Panc1 (cell line): ENCODE measurements around the gene LDB3.

Experiments
- CTCF ChIP-seq: fragments of 450-650 bp; IDR thresholded peaks from 2 replicates; pipeline ENCODE4 v1.5.1; 2017; ENCODE audit warnings: mild to moderate bottlenecking
- POLR2AphosphoS5 ChIP-seq: IDR thresholded peaks from 2 replicates; pipeline ENCODE4 v1.6.1; 2012; ENCODE audit warnings: mild to moderate bottlenecking, low read depth, low read length, moderate library complexity
- REST ChIP-seq, 2 experiments: IDR thresholded peaks; 2 replicates each; pipeline ENCODE4 v1.6.1; 2011 to 2012; ENCODE audit warnings: low read depth in 2 of 2, control low read depth in 1 of 2, low read length in 1 of 2, mild to moderate bottlenecking in 1 of 2, moderate library complexity in 1 of 2; ENCODE audit not compliant: insufficient read depth in 1 of 2
- SIN3A ChIP-seq: IDR thresholded peaks from 2 replicates; pipeline ENCODE4 v1.6.1; 2012; ENCODE audit warnings: low read depth, mild to moderate bottlenecking, low read length, moderate library complexity, borderline replicate concordance; ENCODE audit not compliant: insufficient read depth

DNA sequence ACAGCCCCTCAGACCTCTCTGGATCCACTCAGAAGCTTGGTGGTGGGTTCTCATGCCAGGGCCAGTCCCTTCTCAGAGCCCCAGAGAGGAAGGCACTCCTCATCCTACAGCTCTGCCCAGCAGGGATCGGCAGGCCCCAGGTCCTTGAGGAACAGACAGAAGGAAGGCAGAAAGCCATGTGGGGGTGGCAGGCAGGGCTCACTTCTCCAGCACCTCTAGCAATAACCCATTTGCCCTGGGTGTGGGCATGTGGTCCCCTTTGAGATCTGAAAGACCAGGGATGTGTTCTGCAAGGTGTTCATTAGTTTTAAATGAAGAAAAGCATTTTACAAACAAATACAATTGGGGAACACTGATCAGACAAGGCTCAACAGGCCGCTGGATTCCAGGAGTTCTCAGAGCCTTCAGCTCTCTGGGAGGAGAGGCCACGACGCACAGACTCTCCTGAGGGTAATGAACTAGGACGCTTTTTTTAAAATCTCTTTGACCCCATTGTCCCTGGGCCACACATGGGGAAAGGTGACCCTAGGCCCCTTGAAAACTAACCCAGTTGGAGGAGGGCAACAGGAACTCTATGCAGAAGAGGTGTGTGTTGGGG, 40.6 kb downstream of the LDB3 start:
- TF ChIP-seq CTCF (no peak), REST (IDR thresholded peaks at IDR 0.05; ENCODE audit: insufficient read depth in 1 of 2, low read depth in 2 of 2, low read length in 1 of 2) (no peak), SIN3A (no peak), POLR2AphosphoS5 (no peak)
